Heart left ventricle (tissue), 16 donors: ENCODE results near the gene CNTFR. TPM values are rescaled to one million over a fixed set of nuclear protein-coding genes. Genes with fewer than 3 reads are reported as not detected.

Experiments used
- ATAC-seq, 4 donors: fragments of 200-7000 bp; cut with Tn5 transposase; one replicate each; pipeline ENCODE4 v1.9.1; 2020 to 2022; ENCODE audit warnings: moderate library complexity in 4 of 4, mild to moderate bottlenecking in 3 of 4, moderate number of reproducible peaks in 1 of 4
- DNase-seq, 5 donors: peaks; one replicate each; pipeline ENCODE4 v3.0.0-alpha.2; 2020
- H3K27ac ChIP-seq, 12 donors: fragments of 200-600 bp; sonication (generic) in 4 of 12; one replicate each; pipeline versions ENCODE4 v1.5.0 to v1.8.0; 2016 to 2022; ENCODE audit warnings: mild to moderate bottlenecking in 2 of 12
- H3K27me3 ChIP-seq, 9 donors: fragments of 200-600 bp; sonication (generic) in 2 of 9; one replicate each; pipeline versions ENCODE4 v1.5.1 to v1.8.0; 2016 to 2022; ENCODE audit warnings: mild to moderate bottlenecking in 3 of 9
- H3K36me3 ChIP-seq, 9 donors: fragments of 200-600 bp; sonication (generic) in 2 of 9; one replicate each; pipeline versions ENCODE4 v1.5.0 to v1.8.0; 2018 to 2022; ENCODE audit warnings: mild to moderate bottlenecking in 2 of 9
- H3K4me1 ChIP-seq, 12 donors: fragments of 200-600 bp; sonication (generic) in 4 of 12; one replicate each; pipeline versions ENCODE4 v1.5.0 to v1.8.0; 2016 to 2022; ENCODE audit warnings: mild to moderate bottlenecking in 3 of 12
- H3K4me3 ChIP-seq, 12 donors: fragments of 200-600 bp; sonication (generic) in 4 of 12; one replicate each; pipeline versions ENCODE4 v1.5.0 to v1.8.0; 2017 to 2022; ENCODE audit warnings: mild to moderate bottlenecking in 9 of 12, moderate library complexity in 4 of 12
- H3K9me3 ChIP-seq, 12 donors: fragments of 200-600 bp; sonication (generic) in 4 of 12; one replicate each; pipeline versions ENCODE4 v1.5.0 to v1.8.0; 2016 to 2022; ENCODE audit warnings: mild to moderate bottlenecking in 1 of 12
- CTCF ChIP-seq, 12 donors: fragments of 200-600 bp; sonication (generic) in 4 of 12; IDR thresholded peaks; one replicate each; pipeline versions ENCODE4 v1.5.0 to v1.8.0; 2018 to 2022; ENCODE audit warnings: antibody characterized with exemption in 12 of 12, mild to moderate bottlenecking in 5 of 12
- POLR2A ChIP-seq, 2 donors: fragments of 450-650 bp; IDR thresholded peaks; one replicate each; pipeline ENCODE4 v1.6.1; 2017; ENCODE audit warnings: antibody characterized with exemption in 2 of 2, mild to moderate bottlenecking in 2 of 2, moderate library complexity in 2 of 2
- WGBS, 4 donors: extraction: QIAGEN DNeasy Blood & Tissue Kit in 2 of 4; methylation state at CpG; one replicate each; pipeline versions ENCODE4 v1.1.5 to v1.1.7; 2013 to 2018; 5-methylcytosine and 5-hydroxymethylcytosine counted together
- intact Hi-C, 10 donors: fragments of 100-400 bp; cut with DNase I; formaldehyde crosslinking; loops; one replicate each; pipeline versions ENCODE4 v1.11.1 to v1.14.2; 2022
- polyA plus RNA-seq, 2 donors: library from polyadenylated mRNA; stranded (reverse); fragments of 200-250 nt; gene quantifications; one replicate each; pipeline ENCODE4 v1.2.3, GENCODE V29; 2013
- total RNA-seq, 9 donors: library from RNA; depleted of rRNA in 2 of 9; stranded (reverse); fragments of >200 nt in 2 of 9; fragmentation: NEBNext Ultra II Directional in 3 of 9; extraction: Animal tissue kit (Norgen Biotek cat#: 25700) in 3 of 9; gene quantifications; one replicate each; pipeline versions ENCODE4 v1.1.0 to v1.2.4, GENCODE V29; 2016 to 2023
- donor health status: ischemic (EF 13 %, LVEDD 7.1; RV severe dilation, severe dysfunction).
- donor health status: healthy with polysubstance abuse.
- donor health status: DM: no; HTN: yes; CAD: no.
- donor health status: DM: no; HTN: no; CAD: no.
- donor health status: ischemic (EF 25% LVEDD 6.9; RV normal size, moderate dysfunction).
- donor health status: ischemic (EF 25% LVEDD 5.7; RV mildly dilated, moderate dysfunction).
- donor health status: healthy.
- donor health status: DM: yes; HTN: yes; CAD: no.
- donor health status: ischemic (EF 35%, LVEDD 5.7; RV mildly dilated, moderate dysfunction).
- donor health status: nonischemic (EF 11% LVEDD 7.7; RV severe dilation, severe dysfunction).
- donor health status: DM: yes; HTN: yes; CAD: no.
- donor health status: PGD.
- donor health status: ischemic (EF 29% LVEDD 5.4; RV normal size, mild dysfunction).
- donor health status: nonischemic (EF 23%, LVEDD 6.1; RV moderate dilation, normal function).

The CNTFR gene
- total and polyA plus RNA-seq, 11 donors: 0.43 to 9.8 (median 2.0) TPM

- 56 to 82% (median 74%) methylated on average over 6 of the region's 6 CpGs for WGBS, 4 donors
- Histone ChIP-seq H3K4me3 (no peak overlapping the region), H3K27ac (no peak overlapping the region), H3K27me3 (no peaks in the 10 kb centered on the region), H3K36me3 (no peaks in the 10 kb centered on the region), H3K4me1 (peaks cover 0 to 7% (median 0%) of the 10 kb centered on the region in 12 donors), H3K9me3 (no peaks in the 10 kb centered on the region)
- TF ChIP-seq CTCF (IDR thresholded peaks at IDR 0.05) (no peak), POLR2A (IDR thresholded peaks at IDR 0.05) (no peak)
- ATAC-seq: no peak
- DNase-seq: peak in 2 of 5 donors; percentile 8 to 29
- intact Hi-C loops: no loop called here
Observed at GRCh38 chr9:34566972-34567371, 22.6 kb downstream of the CNTFR start.

- TF ChIP-seq CTCF (IDR thresholded peaks at IDR 0.05) (no peak), POLR2A (IDR thresholded peaks at IDR 0.05) (no peak)
- Histone ChIP-seq H3K9me3 (no peaks in the 10 kb centered on the region), H3K27me3 (no peaks in the 10 kb centered on the region), H3K27ac (no peak overlapping the region), H3K4me1 (peaks cover 0 to 7% (median 0%) of the 10 kb centered on the region in 12 donors), H3K36me3 (no peaks in the 10 kb centered on the region), H3K4me3 (no peak overlapping the region)
- DNase-seq (peak in 2 of 5 donors; percentile 6 to 59), ATAC-seq (no peak)
- intact Hi-C loops: no loop called here
- 60 to 80% (median 68%) methylated on average over 1 to 8 of the region's 8 CpGs for WGBS, 4 donors
Observed at GRCh38 chr9:34566322-34566721, 23.2 kb downstream of the CNTFR start.

- H3K27me3 ChIP-seq: no peaks in the 10 kb centered on the region
- TF ChIP-seq POLR2A (IDR thresholded peaks at IDR 0.05): no peak
- TF ChIP-seq CTCF (IDR thresholded peaks at IDR 0.05): no peak
- intact Hi-C loops: no loop called here
- DNase-seq (no peak), ATAC-seq (no peak)
- no peaks in the 10 kb centered on the region for H3K9me3 ChIP-seq
- H3K4me3 ChIP-seq: no peak overlapping the region
- H3K27ac ChIP-seq: no peak overlapping the region
- WGBS, 4 donors: 72 to 80% (median 74%) methylated on average over 8 of the region's 8 CpGs
- no peaks in the 10 kb centered on the region for H3K36me3 ChIP-seq
- peaks cover 0 to 10% (median 2%) of the 10 kb centered on the region in 12 donors for H3K4me1 ChIP-seq
Observed at GRCh38 chr9:34565856-34566255, 23.7 kb downstream of the CNTFR start.

- no peak for TF ChIP-seq CTCF (IDR thresholded peaks at IDR 0.05)
- no peak for TF ChIP-seq POLR2A (IDR thresholded peaks at IDR 0.05)
- ATAC-seq: no peak
- 94 to 97% (median 95%) methylated on average over 6 to 16 of the region's 16 CpGs for WGBS, 4 donors
- no peak overlapping the region for H3K4me3 ChIP-seq
- no peak overlapping the region for H3K27ac ChIP-seq
- peak in 1 of 5 donors; percentile 14 for DNase-seq
- H3K9me3 ChIP-seq: no peaks in the 10 kb centered on the region
- intact Hi-C loops: no loop called here
- H3K36me3 ChIP-seq: no peaks in the 10 kb centered on the region
- peaks cover 0 to under 1% (median 0%) of the 10 kb centered on the region in 9 donors for H3K27me3 ChIP-seq
- peaks cover 0 to 16% (median 13%) of the 10 kb centered on the region in 12 donors for H3K4me1 ChIP-seq
Observed at GRCh38 chr9:34564617-34565016, 24.9 kb downstream of the CNTFR start.
